HEK293 (cell line): ENCODE data around the gene SULT1C4.

Source experiments
- CTCF ChIP-seq: fragments of 450-650 bp; formaldehyde crosslinking; IDR thresholded peaks from 2 replicates; pipeline ENCODE4 v1.5.1; 2016; ENCODE audit warnings: missing biosample characterization, missing genetic modification characterization
- KLF16 ChIP-seq: fragments of 450-650 bp; formaldehyde crosslinking; IDR thresholded peaks from 2 replicates; pipeline ENCODE4 v1.5.1; 2017; ENCODE audit warnings: missing biosample characterization, missing genetic modification characterization
- ZBTB6 ChIP-seq: fragments of 450-650 bp; formaldehyde crosslinking; IDR thresholded peaks from 2 replicates; pipeline ENCODE4 v1.5.1; 2017; ENCODE audit warnings: missing biosample characterization, missing genetic modification characterization
- ZNF24 ChIP-seq: fragments of 450-650 bp; formaldehyde crosslinking; IDR thresholded peaks from 2 replicates; pipeline ENCODE4 v1.5.1; 2016; ENCODE audit warnings: missing biosample characterization, missing genetic modification characterization
- ZNF449 ChIP-seq: fragments of 450-650 bp; formaldehyde crosslinking; IDR thresholded peaks from 2 replicates; pipeline ENCODE4 v1.5.1; 2017; ENCODE audit warnings: missing biosample characterization, mild to moderate bottlenecking, missing genetic modification characterization, moderate library complexity
- ZSCAN18 ChIP-seq: fragments of 450-650 bp; formaldehyde crosslinking; IDR thresholded peaks from 2 replicates; pipeline ENCODE4 v1.5.1; 2016; ENCODE audit warnings: missing biosample characterization, missing genetic modification characterization

- TF ChIP-seq KLF16 (no peak), CTCF (tag by site-specific recombination) (no peak), ZNF24 (no peak), ZSCAN18 (tag by site-specific recombination) (no peak), ZNF449 (tag by site-specific recombination) (no peak), ZBTB6 (tag by site-specific recombination) (no peak)
Measured at GRCh38 chr2:108376774-108377173, 980 bp upstream of the SULT1C4 start.
